SK-N-SH treated with all-trans-retinoic acid at 6 μM for 48 hours (cell line): ENCODE data around the gene TMEM167A.

Experiments used
- CREB5 ChIP-seq: fragments of 250-450 bp; sonication (Bioruptor Pico); IDR thresholded peaks from 2 replicates; pipeline ENCODE4 v1.5.1; 2020; ENCODE audit warnings: low read depth, mild to moderate bottlenecking, moderate library complexity
- CSDC2 ChIP-seq: fragments of 250-450 bp; sonication (Bioruptor Pico); IDR thresholded peaks from 2 replicates; pipeline ENCODE4 v1.5.0; 2020; ENCODE audit warnings: mild to moderate bottlenecking, moderate library complexity
- GLIS3 ChIP-seq: fragments of 250-450 bp; sonication (Bioruptor Pico); IDR thresholded peaks from 2 replicates; pipeline ENCODE4 v1.5.0; 2020; ENCODE audit warnings: mild to moderate bottlenecking, moderate library complexity
- ISL1 ChIP-seq: fragments of 250-450 bp; sonication (Bioruptor Pico); IDR thresholded peaks from 2 replicates; pipeline ENCODE4 v2.1.2; 2022; ENCODE audit warnings: mild to moderate bottlenecking, moderate library complexity
- OSR1 ChIP-seq: fragments of 250-450 bp; sonication (Bioruptor Pico); IDR thresholded peaks from 2 replicates; pipeline ENCODE4 v1.8.0; 2022; ENCODE audit warnings: moderate library complexity, mild to moderate bottlenecking, inconsistent platforms
- RARB ChIP-seq: fragments of 250-450 bp; sonication (Bioruptor Pico); IDR thresholded peaks from 2 replicates; pipeline ENCODE4 v1.8.0; 2021; ENCODE audit warnings: mild to moderate bottlenecking, moderate library complexity
- SNAI2 ChIP-seq: fragments of 250-450 bp; sonication (Bioruptor Pico); IDR thresholded peaks from 2 replicates; pipeline ENCODE4 v1.5.0; 2020; ENCODE audit warnings: mild to moderate bottlenecking, moderate library complexity
- TCF4 ChIP-seq: fragments of 250-450 bp; sonication (Bioruptor Pico); IDR thresholded peaks from 2 replicates; pipeline ENCODE4 v1.8.0; 2021; ENCODE audit warnings: mild to moderate bottlenecking, moderate library complexity, borderline replicate concordance
- TOX ChIP-seq: fragments of 250-450 bp; sonication (Bioruptor Pico); IDR thresholded peaks from 2 replicates; pipeline ENCODE4 v1.8.0; 2021; ENCODE audit warnings: mild to moderate bottlenecking, moderate library complexity, borderline replicate concordance
- TSHZ2 ChIP-seq: fragments of 250-450 bp; sonication (Bioruptor Pico); IDR thresholded peaks from 2 replicates; pipeline ENCODE4 v1.5.0; 2020; ENCODE audit warnings: mild to moderate bottlenecking, moderate library complexity
- ZC3H10 ChIP-seq: fragments of 250-450 bp; sonication (Bioruptor Pico); IDR thresholded peaks from 2 replicates; pipeline ENCODE4 v1.5.1; 2021; ENCODE audit warnings: mild to moderate bottlenecking, moderate library complexity
- ZNF8 ChIP-seq: fragments of 450-650 bp; formaldehyde crosslinking; IDR thresholded peaks from 2 replicates; pipeline ENCODE4 v1.5.0; 2020; ENCODE audit warnings: mild to moderate bottlenecking, moderate library complexity
- TF ChIP-seq, protein P1 (sequence below): fragments of 250-450 bp; sonication (Bioruptor Pico); IDR thresholded peaks from 2 replicates; pipeline ENCODE4 v1.5.1; 2021; ENCODE audit warnings: mild to moderate bottlenecking, moderate library complexity

DNA sequence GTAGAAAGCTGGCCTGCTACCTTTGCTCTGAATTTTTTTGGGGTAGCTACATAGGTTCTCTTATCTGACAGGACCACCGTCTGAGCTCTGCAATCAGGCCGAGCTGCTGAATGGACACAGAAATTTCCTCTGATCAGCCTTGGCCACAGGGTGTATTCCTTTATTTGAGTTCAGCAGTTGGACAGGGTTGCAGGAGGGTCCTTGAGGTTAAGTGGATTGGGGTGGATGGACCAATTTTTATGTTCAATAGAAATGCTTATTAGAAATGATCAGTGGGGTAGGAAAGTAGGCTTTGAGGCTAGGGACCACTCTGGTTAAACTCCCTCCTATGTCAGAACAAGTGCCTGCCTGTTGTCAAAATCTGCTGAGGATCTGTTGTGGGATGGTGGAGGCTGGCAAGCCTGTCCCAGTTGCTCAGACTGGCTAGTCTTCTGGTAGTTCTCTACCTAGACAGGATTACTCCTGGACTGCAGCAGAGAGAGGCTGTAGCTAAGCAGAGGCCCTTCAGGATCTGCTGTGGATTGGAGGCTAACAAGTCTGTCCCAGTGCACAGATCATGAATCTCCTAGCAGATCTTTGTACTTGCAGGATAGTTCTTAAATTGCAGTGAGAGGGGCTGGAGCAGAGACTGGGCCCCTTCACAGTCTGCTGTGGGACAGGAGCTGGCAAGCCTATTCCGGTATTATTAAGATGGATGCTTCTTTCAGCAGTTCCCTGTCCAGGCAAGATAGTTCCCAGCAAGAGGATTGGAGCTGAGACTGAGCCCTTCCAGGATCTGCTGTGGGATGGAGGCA is 18.2 kb upstream of the TMEM167A start:
- no peak for TF ChIP-seq TOX (CRISPR knock-in tag)
- TF ChIP-seq CREB5 (CRISPR knock-in tag): no peak
- no peak for TF ChIP-seq RARB (CRISPR knock-in tag)
- TF ChIP-seq ZNF8: no peak
- no peak for TF ChIP-seq TSHZ2 (CRISPR knock-in tag)
- no peak for TF ChIP-seq OSR1 (CRISPR knock-in tag)
- no peak for TF ChIP-seq CSDC2
- no peak for TF ChIP-seq ISL1 (CRISPR knock-in tag)
- TF ChIP-seq TCF4 (CRISPR knock-in tag): no peak
- TF ChIP-seq, protein P1, sequence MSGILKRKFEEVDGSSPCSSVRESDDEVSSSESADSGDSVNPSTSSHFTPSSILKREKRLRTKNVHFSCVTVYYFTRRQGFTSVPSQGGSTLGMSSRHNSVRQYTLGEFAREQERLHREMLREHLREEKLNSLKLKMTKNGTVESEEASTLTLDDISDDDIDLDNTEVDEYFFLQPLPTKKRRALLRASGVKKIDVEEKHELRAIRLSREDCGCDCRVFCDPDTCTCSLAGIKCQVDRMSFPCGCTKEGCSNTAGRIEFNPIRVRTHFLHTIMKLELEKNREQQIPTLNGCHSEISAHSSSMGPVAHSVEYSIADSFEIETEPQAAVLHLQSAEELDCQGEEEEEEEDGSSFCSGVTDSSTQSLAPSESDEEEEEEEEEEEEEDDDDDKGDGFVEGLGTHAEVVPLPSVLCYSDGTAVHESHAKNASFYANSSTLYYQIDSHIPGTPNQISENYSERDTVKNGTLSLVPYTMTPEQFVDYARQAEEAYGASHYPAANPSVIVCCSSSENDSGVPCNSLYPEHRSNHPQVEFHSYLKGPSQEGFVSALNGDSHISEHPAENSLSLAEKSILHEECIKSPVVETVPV: no peak
- TF ChIP-seq GLIS3 (CRISPR knock-in tag): no peak
- TF ChIP-seq SNAI2 (CRISPR knock-in tag): no peak
- no peak for TF ChIP-seq ZC3H10 (CRISPR knock-in tag)
